K562 (cell line): ENCODE data around the gene TRMT44. TPM values are rescaled to one million over a fixed set of nuclear protein-coding genes. Genes with fewer than 3 reads are reported as not detected.

Experiments used
- AFF1 ChIP-seq, 2 experiments: fragments of 450-650 bp; IDR thresholded peaks; 2 replicates each; pipeline ENCODE4 v1.6.1; 2018; ENCODE audit warnings: mild to moderate bottlenecking in 2 of 2, low read depth in 1 of 2; ENCODE audit not compliant: partially characterized antibody in 2 of 2
- ARID1B ChIP-seq: fragments of 450-650 bp; IDR thresholded peaks from 2 replicates; pipeline ENCODE4 v1.6.1; 2016; ENCODE audit warnings: antibody characterized with exemption, mild to moderate bottlenecking, inconsistent platforms
- CBFA2T3 ChIP-seq: fragments of 450-650 bp; IDR thresholded peaks from 2 replicates; pipeline ENCODE4 v1.6.1; 2017
- DPF2 ChIP-seq: fragments of 450-650 bp; IDR thresholded peaks from 2 replicates; pipeline ENCODE4 v1.6.1; 2016
- E2F6 ChIP-seq, 2 experiments: IDR thresholded peaks; 2 replicates each; pipeline ENCODE4 v1.6.1; 2011; ENCODE audit warnings: borderline replicate concordance in 1 of 2, control low read depth in 1 of 2, low read depth in 1 of 2, low read length in 1 of 2, mild to moderate bottlenecking in 1 of 2, mixed read lengths in 1 of 2, moderate library complexity in 1 of 2; ENCODE audit not compliant: insufficient read depth in 1 of 2, insufficient read length in 1 of 2, poor library complexity in 1 of 2, severe bottlenecking in 1 of 2; ENCODE audit errors: extremely low read depth in 1 of 2
- FOXK1 ChIP-seq: sonication (generic); formaldehyde crosslinking; IDR thresholded peaks from 2 replicates; pipeline ENCODE4 v1.8.0; 2022; ENCODE audit warnings: missing genetic modification reagents, mild to moderate bottlenecking, borderline replicate concordance
- FOXK2 ChIP-seq, 2 experiments: fragments of 450-650 bp; IDR thresholded peaks in 1 of 2; conservative IDR thresholded peaks in 1 of 2; 2 replicates each; pipeline ENCODE4 v1.6.1; 2016; ENCODE audit warnings: low read depth in 2 of 2, mild to moderate bottlenecking in 1 of 2
- FOXP1 ChIP-seq: sonication (generic); formaldehyde crosslinking; IDR thresholded peaks from 2 replicates; pipeline ENCODE4 v1.8.0; 2022; ENCODE audit warnings: mild to moderate bottlenecking, missing genetic modification reagents
- HSF4 ChIP-seq: fragments of 250-450 bp; sonication (Bioruptor Pico); IDR thresholded peaks from 2 replicates; pipeline ENCODE4 v2.1.2; 2022; ENCODE audit warnings: mild to moderate bottlenecking, moderate library complexity, borderline replicate concordance
- JUN ChIP-seq, 2 experiments: sonication (generic) in 1 of 2; formaldehyde crosslinking in 1 of 2; IDR thresholded peaks; 2 replicates each; pipeline versions ENCODE4 v1.6.1 to v1.8.0; 2012 to 2022; ENCODE audit warnings: borderline replicate concordance in 2 of 2, mild to moderate bottlenecking in 2 of 2, improper control_type of control experiment in 1 of 2, low read depth in 1 of 2, low read length in 1 of 2, missing genetic modification reagents in 1 of 2
- MAFK ChIP-seq: IDR thresholded peaks from 2 replicates; pipeline ENCODE4 v1.6.1; 2011; ENCODE audit warnings: low read length, improper control_type of control experiment
- MBD2 ChIP-seq: sonication (generic); IDR thresholded peaks from 2 replicates; pipeline ENCODE4 v1.6.1; 2016; ENCODE audit warnings: low read depth, borderline replicate concordance
- NCOA1 ChIP-seq: fragments of 450-650 bp; IDR thresholded peaks from 2 replicates; pipeline ENCODE4 v1.6.1; 2016; ENCODE audit warnings: low read depth
- NR3C1 ChIP-seq: sonication (generic); formaldehyde crosslinking; IDR thresholded peaks from 2 replicates; pipeline ENCODE4 v1.8.1; 2022; ENCODE audit warnings: missing genetic modification reagents
- RAD51 ChIP-seq: fragments of 450-650 bp; IDR thresholded peaks from 2 replicates; pipeline ENCODE4 v1.7.1; 2016; ENCODE audit warnings: low read depth, mild to moderate bottlenecking, borderline replicate concordance
- SOX6 ChIP-seq: fragments of 450-650 bp; IDR thresholded peaks from 2 replicates; pipeline ENCODE4 v1.6.1; 2014; ENCODE audit warnings: mild to moderate bottlenecking
- SP1 ChIP-seq: sonication (generic); formaldehyde crosslinking; IDR thresholded peaks from 2 replicates; pipeline ENCODE4 v1.8.1; 2022; ENCODE audit warnings: mild to moderate bottlenecking, missing genetic modification reagents
- ZKSCAN8 ChIP-seq: fragments of 200-800 bp; sonication (Bioruptor generic); IDR thresholded peaks from 2 replicates; pipeline ENCODE4 v1.6.1; 2016; ENCODE audit warnings: missing genetic modification characterization, missing compliant biosample characterization
- ZNF512 ChIP-seq: IDR thresholded peaks from 2 replicates; pipeline ENCODE4 v1.6.1; 2016; ENCODE audit warnings: missing genetic modification characterization, missing compliant biosample characterization
- ZNF589 ChIP-seq: fragments of 200-800 bp; sonication (Bioruptor generic); IDR thresholded peaks from 2 replicates; pipeline ENCODE4 v1.6.1; 2016; ENCODE audit warnings: low read depth, missing genetic modification characterization, missing compliant biosample characterization
- polyA plus RNA-seq, 8 experiments: library from polyadenylated mRNA; depleted of rRNA in 4 of 8; stranded (reverse) in 5 of 8; unstranded in 3 of 8; fragments of >200 nt; fragmentation: Nextera tagmentation in 2 of 8; fragmentation: Illumina TruSeq in 1 of 8; extraction: Ambion mirVana in 2 of 8; extraction: Trizol in 1 of 8; gene quantifications; 2 replicates each; pipeline versions ENCODE4 v1.2.1 to v1.2.3, GENCODE V29; 2011 to 2014; ENCODE audit warnings: inconsistent platforms in 1 of 8, missing spikeins in 1 of 8
- total RNA-seq, 7 experiments: library from RNA; depleted of rRNA in 6 of 7; stranded (reverse); fragments of >200 nt in 6 of 7; fragmentation: Illumina TruSeq in 2 of 7; extraction: Trizol in 2 of 7; gene quantifications; 2 replicates each; pipeline versions ENCODE4 v1.2.1 to v1.2.3, GENCODE V29; 2011 to 2021; ENCODE audit warnings: low replicate concordance in 1 of 7

Gene TRMT44
- total and polyA plus RNA-seq, 9 of the 15 experiments (the other 6 are each of a cell fraction or from before 2014, with no cell fraction given): 1.2 to 18.6 (median 10.0) TPM

- TF ChIP-seq SP1 (CRISPR knock-in tag): no peak
- no peak for TF ChIP-seq NR3C1 (CRISPR knock-in tag)
- peak; percentile 47; the same call in 1 of the 2 replicates for TF ChIP-seq MAFK
- peak; percentile 97 for TF ChIP-seq ZNF589 (CRISPR knock-in tag)
- TF ChIP-seq MBD2: no peak
- peak; percentile 82; the same call in 1 of the 2 replicates for TF ChIP-seq HSF4 (CRISPR knock-in tag)
- TF ChIP-seq SOX6: peak; percentile 85
- TF ChIP-seq RAD51: peak; percentile 27; the same call in 1 of the 2 replicates
- peak; percentile 82; the same call in 1 of the 2 replicates for TF ChIP-seq DPF2
- TF ChIP-seq ARID1B: peak; percentile 86
- TF ChIP-seq FOXP1 (CRISPR knock-in tag): peak; percentile 62; the same call in 1 of the 2 replicates
- peak; percentile 64 to 94 for TF ChIP-seq AFF1 (IDR thresholded peaks at IDR 0.05; ENCODE audit: low read depth in 1 of 2, partially characterized antibody in 2 of 2)
- TF ChIP-seq NCOA1: peak; percentile 78; the same call in 1 of the 2 replicates
- peak; percentile 86 to 90 for TF ChIP-seq FOXK2 (conservative IDR thresholded peaks at IDR 0.05 in 1 of 2, IDR thresholded peaks at IDR 0.05 in 1 of 2; ENCODE audit: low read depth in 2 of 2)
- peak; percentile 6 to 24 for TF ChIP-seq E2F6 (IDR thresholded peaks at IDR 0.05; ENCODE audit: borderline replicate concordance in 1 of 2, extremely low read depth in 1 of 2, insufficient read depth in 1 of 2, insufficient read length in 1 of 2, low read depth in 1 of 2, low read length in 1 of 2, poor library complexity in 1 of 2, severe bottlenecking in 1 of 2)
- TF ChIP-seq CBFA2T3: peak; percentile 26; the same call in 1 of the 2 replicates
- no peak for TF ChIP-seq ZKSCAN8
- no peak for TF ChIP-seq FOXK1 (CRISPR knock-in tag)
- TF ChIP-seq ZNF512: no peak
- peak; percentile 72; the same call in 1 of the 2 replicates for TF ChIP-seq JUN (IDR thresholded peaks at IDR 0.05; ENCODE audit: borderline replicate concordance, low read depth, low read length)
- peak; percentile 21; the same call in 1 of the 2 replicates for TF ChIP-seq JUN (CRISPR knock-in tag; IDR thresholded peaks at IDR 0.05; ENCODE audit: borderline replicate concordance)
These were observed 38.5 kb downstream of the TRMT44 start (continued) for GRCh38 chr4:8478801-8479744.
